ENCODE measurements around the gene ACAD8.
"Not testable (repeated sequence)": the region's sequence is repeated elsewhere in the genome, so short reads cannot be mapped to it uniquely, and the experiment has no call there.

The ACAD8 gene

DNA sequence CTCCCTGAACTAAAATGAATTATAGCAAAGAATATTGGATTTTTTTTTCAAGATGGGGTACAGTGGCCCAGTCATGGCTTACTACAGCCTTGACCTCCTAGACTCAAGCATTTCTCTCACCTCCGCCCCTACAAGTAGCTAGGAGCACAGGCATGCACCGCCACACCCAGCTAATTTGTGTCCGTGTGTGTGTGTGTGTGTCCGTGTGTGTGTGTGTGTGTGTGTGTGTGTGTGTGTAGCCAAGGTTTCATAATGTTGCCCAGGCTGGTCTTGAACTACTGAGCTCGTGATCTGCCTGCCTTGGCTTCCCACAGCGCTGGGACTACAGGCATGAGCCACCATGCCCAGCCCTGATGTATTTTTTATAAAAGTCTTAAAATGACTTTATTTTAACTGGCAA is 12.8 kb upstream of the ACAD8 start:
- DNase-seq, result no peak

DNA sequence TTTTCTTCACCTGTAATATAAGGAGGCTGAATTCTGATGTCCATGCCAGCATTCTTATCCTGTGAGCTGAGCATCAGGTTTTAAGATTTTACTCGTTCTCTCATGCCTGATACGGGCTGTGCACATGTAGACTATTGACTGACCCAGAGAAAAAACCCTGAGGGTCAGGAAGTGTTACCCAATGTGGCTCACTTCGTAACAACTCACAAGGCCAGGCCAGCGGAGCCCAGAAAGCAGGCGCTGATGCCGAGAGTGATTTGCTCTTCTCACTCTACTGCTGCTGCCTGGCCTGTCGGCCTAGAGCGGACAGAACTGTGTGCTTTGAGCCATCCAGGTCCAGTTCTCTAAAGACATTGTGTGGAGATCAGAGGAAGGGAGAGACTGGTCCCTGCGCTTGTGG is 11.0 kb upstream of the ACAD8 start:
- DNase-seq, result no peak

- DNase-seq, result no peak
Measured at GRCh38 chr11:134243913-134244312, 9.5 kb upstream of the ACAD8 start.

- DNase-seq, result no peak
Measured at GRCh38 chr11:134244593-134244992, 8.8 kb upstream of the ACAD8 start.

DNA sequence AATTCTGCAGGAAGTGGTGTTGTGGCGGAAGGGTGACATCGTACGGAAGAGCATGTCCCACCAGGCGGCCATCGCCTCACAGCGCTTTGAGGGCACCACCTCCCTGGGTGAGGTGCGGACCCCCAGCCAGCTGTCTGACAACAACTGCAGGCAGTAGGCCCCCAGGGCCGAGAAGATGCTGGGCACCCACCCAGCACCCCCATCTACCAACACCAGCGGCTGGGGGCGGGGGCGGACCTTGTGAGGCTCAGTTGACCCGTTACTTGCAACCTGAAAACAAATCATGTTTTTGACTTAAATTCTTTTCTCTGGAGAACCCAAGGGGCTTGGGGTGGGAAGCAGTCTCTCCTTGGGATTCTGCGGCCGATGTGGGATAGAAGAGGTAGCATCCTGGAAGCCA is 7.9 kb upstream of the ACAD8 start:
- no peak for DNase-seq

DNA sequence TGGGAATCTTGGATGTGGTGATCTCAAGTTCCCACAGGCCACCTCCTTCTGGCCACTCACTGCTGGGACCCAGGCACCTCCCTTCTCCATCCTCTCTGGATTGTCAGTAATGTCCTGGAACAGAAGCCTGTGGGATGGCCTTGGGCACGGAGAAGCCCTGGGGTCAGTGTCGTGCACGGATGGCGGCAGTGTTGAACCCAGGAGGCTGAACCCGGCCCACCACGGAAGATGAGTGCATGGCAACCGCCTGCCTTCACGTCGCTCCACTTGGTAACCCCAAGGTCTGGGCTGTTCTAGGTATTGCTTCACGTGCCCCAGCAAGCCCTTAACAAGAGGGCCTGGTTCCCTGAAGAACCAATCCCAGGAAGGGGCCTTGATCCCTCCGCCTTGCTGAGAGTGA is 7.3 kb upstream of the ACAD8 start:
- no peak for DNase-seq

DNA sequence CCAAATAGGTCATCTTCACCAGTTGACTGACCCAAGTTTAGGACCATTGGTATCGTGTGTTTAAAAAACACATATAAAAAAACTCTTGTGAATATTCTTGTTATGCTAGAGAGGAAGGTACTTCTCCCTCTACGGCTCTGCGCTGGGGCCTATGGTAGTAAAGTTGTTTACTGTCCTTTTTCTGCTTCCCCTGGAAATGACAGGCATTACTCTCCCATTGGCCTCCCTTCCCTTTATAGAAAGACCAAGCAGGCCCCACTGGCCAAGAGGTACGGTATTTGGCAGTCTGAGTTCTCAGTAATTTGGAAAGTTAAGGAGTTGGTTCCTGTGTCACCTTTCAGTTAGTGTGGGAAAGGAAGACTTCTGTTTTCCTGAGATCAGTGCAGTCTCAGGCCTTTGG is 6.7 kb upstream of the ACAD8 start:
- no peak for DNase-seq

DNA sequence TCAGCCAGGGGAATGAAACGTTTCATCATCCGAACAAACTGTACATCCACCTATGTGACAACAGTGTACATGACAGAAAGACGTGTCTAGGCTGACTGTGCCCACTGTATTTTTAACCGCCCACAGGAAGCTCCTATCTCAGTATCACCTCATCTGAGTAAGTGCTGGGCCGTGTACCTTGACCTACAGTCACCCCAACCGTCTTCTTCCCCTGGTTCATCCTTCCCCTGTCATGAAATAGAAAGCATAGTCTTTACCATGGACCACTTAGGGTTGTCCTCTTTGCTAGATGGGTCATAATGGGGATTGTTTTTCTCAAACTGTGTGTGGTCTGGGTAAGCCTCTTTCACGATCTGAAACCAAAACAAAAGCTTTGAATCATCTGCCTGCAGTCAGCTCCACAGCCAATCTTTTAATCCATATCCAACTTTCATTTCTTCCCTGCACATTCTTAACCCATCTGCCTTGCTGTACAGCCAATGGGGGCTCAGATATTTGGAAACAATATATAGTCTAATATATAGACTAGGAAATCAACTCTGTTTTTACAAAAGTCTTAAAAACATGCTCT is 4.4 kb upstream of the ACAD8 start:
- DNase-seq, result no peak

GRCh38 chr11:134250246-134250645 is 3.1 kb upstream of the ACAD8 start:
- DNase-seq, result no peak

- DNase-seq, result no peak
Measured at GRCh38 chr11:134250675-134251074, 2.7 kb upstream of the ACAD8 start.

DNA sequence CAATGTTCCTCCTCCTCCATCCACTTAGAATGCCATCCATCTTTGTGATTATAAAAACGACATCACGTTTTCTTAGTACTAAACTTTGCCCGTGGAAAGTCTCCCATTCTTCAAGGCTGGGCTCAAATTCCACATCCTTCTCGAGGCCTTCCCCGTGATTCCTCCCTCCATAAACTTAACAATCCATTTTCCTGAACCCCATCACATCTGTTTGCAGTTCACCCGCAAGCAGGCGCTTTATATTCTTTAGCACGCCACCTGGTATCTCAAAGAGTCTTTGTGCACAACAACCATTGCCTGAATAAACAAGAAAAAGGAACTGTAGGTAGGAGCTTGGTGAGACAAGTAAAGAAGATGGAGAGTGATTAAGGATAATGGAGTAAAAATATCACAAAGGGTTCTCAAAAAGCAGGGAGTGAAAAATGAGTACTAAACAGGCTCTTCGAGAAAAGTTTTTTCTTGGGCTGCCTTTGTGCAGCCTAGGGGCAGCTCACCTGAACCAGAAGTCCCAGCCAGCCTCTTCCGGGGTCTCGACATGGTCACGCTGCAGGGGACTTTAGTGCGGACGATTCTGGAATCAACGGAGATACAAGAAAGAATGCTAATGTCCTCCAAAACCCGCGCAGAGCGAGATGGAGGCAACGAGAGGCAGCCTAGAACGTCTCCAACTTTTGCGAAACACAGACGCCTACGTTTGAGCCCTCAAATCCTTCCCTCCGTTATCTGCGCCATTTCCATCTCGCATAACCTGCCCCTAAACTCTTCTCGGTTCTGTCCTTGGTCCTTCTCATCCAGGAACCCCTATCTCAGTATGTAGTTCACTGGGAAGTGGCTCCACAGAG is 801 bp upstream of the ACAD8 start:
- DNase-seq, result no peak

- no peak for DNase-seq
Measured at GRCh38 chr11:134254433-134255183, 1.2 kb downstream of the ACAD8 start.

DNA sequence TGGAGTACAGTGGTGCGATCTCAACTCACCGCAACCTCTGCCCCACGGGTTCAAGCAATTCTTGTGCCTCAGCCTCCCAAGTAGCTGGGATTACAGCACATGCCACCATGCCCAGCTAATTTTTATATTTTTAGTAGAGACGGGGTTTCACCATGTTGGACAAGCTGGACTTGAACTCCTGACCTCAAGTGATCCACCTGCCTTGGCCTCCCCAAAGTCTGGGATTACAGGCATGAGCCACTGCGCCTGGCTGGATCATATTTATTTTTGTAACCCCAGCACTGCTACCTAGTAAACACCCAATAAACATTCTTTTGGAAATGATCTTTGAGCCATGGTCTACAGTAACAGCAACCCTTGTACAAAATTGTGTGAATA is 1.8 kb downstream of the ACAD8 start:
- not testable (repeated sequence) for DNase-seq

DNA sequence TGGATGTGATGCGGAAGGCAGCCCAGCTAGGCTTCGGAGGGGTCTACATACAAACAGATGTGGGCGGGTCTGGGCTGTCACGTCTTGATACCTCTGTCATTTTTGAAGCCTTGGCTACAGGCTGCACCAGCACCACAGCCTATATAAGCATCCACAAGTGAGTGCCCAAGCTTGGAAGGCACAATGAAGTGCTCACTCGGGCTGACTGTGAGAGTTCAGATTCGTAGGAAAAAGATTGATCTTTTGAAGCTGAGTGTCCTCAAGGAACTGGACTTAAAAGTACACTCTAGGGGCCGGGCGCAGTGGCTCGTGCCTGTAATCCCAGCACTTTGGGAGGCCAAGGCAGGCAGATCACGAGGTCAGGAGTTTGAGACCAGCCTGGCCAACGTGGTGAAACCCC is 3.7 kb downstream of the ACAD8 start:
- DNase-seq, result no peak

GRCh38 chr11:134258577-134258976 is 5.2 kb downstream of the ACAD8 start:
- no peak for DNase-seq

GRCh38 chr11:134260503-134260902 is 7.1 kb downstream of the ACAD8 start:
- DNase-seq, result no peak

DNA sequence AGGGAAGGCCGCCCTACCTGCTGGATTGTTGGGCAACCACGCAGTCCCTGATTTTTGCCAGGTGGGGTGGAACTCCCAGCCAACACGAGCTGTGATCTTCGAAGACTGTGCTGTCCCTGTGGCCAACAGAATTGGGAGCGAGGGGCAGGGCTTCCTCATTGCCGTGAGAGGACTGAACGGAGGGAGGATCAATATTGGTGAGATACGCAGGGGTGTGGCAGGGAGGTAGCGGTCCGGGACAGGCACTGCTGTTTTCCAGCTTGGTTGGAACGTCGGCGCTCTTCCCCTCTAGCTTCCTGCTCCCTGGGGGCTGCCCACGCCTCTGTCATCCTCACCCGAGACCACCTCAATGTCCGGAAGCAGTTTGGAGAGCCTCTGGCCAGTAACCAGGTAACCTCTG is 7.6 kb downstream of the ACAD8 start:
- DNase-seq, result no peak

- DNase-seq, result no peak
Measured at GRCh38 chr11:134261626-134262488, 8.5 kb downstream of the ACAD8 start.

DNA sequence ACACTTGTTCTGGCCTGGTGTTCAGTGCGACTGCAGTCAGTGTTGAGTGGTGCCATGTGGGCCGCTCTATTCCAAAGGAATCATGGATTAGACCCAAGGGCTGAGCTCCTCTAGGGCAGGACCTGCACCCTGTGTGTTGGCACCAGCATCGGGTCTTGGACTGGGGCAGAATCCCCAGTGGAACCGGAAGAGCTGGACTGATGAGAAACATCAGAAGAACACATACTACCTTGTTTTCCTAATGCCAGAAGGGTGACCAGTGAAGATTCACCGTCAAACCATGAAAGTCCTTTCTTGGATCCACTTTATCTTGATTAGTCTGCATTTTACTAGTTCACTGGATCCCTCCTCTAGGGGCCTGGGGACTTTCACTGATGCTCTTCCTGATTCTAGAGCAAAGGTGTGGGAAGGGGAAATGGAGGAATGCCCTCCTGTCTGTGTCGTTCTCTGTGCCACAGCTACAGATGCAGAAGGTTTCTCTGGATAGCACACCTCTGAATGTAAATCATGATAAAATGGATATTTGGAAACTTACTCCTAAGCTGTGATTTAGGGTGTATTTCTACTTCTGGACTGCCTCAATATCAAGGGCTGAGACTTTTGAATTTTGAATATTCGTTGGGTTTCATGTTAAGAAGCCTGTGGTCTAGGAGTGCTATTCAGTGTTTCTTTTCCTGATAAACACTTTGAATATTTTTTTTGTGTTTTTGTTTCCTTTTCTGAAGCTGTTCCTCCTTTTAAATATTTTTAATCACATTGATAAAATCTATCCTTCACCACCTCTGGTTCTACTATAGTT is 11.8 kb downstream of the ACAD8 start:
- no peak for DNase-seq

DNA sequence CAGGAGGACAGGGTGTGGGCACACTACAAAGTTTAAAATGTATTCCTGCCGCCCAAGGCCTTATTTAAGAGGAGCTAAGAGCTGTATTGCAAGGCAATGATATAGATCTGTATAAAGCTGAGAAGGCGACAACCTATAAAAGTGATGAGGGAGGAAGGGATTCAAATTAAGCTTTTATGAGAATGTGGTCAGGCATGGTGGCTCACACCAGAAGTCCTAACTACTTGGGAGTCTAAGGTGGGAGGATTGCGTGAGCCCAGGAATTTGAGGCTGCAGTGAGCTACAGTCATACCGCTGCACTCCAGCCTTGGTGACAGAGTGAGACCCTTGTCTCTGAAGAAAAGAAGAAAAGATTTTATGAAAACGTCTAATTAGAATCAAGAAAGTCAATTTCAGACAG is 13.1 kb downstream of the ACAD8 start:
- DNase-seq, result no peak

DNA sequence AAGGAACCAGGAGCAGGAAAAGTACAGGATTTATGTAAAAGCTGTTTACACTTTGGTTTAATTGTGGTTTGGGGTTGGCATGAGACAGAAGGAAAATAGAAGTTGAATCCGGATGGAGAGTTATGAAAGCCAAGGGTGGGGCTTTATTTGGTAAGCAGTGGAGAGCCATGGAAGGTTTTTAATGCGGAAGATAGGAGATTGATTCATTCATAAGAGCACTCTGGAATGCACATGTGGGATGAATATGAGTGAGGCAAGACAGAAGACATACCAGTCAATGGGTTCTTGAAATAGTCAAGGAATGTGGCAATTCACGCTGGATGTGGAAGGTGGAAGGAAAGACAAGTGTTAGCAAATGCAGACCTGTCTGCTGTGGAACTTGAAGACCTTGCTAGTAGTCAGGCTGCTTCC is 13.5 kb downstream of the ACAD8 start:
- peak; percentile 80 for DNase-seq

GRCh38 chr11:134267461-134267860 is 14.1 kb downstream of the ACAD8 start:
- DNase-seq, result no peak

Data from fibroblast of upper back skin (primary cell).